ENCODE measurements around the gene SURF1. TPM values are rescaled to one million over a fixed set of nuclear protein-coding genes. Genes with fewer than 3 reads are reported as not detected.

The SURF1 gene
- total and polyA plus RNA-seq, 10 of the 15 experiments (the other 5 are each of a cell fraction or from before 2014, with no cell fraction given) = 17.9 to 46.4 (median 29.6) TPM

GRCh38 chr9:133348718-133349573, 7.3 kb downstream of the SURF1 start:
- under 1% methylated on average over 25 of the region's 25 CpGs for WGBS (ENCODE audit: insufficient coverage, insufficient replicate concordance, low lambda C conversion rate, missing lambda C conversion rate)
- Histone ChIP-seq H3K9ac (ENCODE audit: control insufficient read depth, insufficient read depth, low read length) (peak overlapping the region; percentile 98), H3K27ac (ENCODE audit: control insufficient read depth, insufficient read depth) (peak overlapping the region; percentile 96), H3K9me3 (replicated peaks; ENCODE audit: control insufficient read depth, insufficient read depth, low read length) (no peaks in the 10 kb centered on the region), H3K79me2 (ENCODE audit: control insufficient read depth, insufficient read depth, low read length) (peaks cover 47% of the 10 kb centered on the region), H3K27me3 (replicated peaks in 1 of 2; ENCODE audit: control insufficient read depth in 2 of 2, insufficient read depth in 2 of 2, low read length in 1 of 2) (no peaks in the 10 kb centered on the region), H3K4me1 (ENCODE audit: control insufficient read depth, insufficient read depth, low read length) (peaks cover 12% of the 10 kb centered on the region), H3K4me3 (peak overlapping the region; percentile 100), H3K4me2 (ENCODE audit: control insufficient read depth, insufficient read depth) (peak overlapping the region; percentile 92), H2AFZ (ENCODE audit: control insufficient read depth, low read depth, low read length) (no peak overlapping the region), H4K20me1 (ENCODE audit: control insufficient read depth, insufficient read depth) (no peaks in the 10 kb centered on the region; the same call in 1 of the 2 replicates), H3K36me3 (ENCODE audit: control insufficient read depth in 2 of 2, insufficient read depth in 2 of 2, low read length in 1 of 2) (peaks cover 33 to 46% of the 10 kb centered on the region in 2 experiments)
- RAD21 ChIA-PET (ENCODE audit: unreplicated experiment) = interaction anchor here (1.1 kb wide), 1 partner anchor 28 kb away, joined by 4 read pairs; the partner anchor contains the start of gene STKLD1
- intact Hi-C loops (cut with micrococcal nuclease; ENCODE audit: unreplicated experiment) (loop anchor here (5.0 kb wide), 1 partner anchor 128 kb away; the partner anchor contains the start of gene SLC2A6), in situ Hi-C loops (cut with MboI) (no loop called here)
- DNase-seq (ENCODE audit: low read depth, low spot score) = no peak
- SMC1A ChIA-PET (ENCODE audit: uncharacterized antibody, unreplicated experiment) = interaction anchor here (1.0 to 1.1 kb wide), 3 partner anchors 26 to 68 kb away, joined by 3 to 4 read pairs (median 4); partner anchors contain the start of gene STKLD1
- CTCF ChIA-PET = interaction anchor here (1.9 to 2.1 kb wide), 2 partner anchors 19 to 22 kb away, joined by 5 to 6 read pairs; no protein-coding TSS in a partner anchor
- POLR2A ChIA-PET = interaction anchor here (0.6 to 2.9 kb wide), 5 partner anchors 14 to 192 kb away, joined by 3 to 12 read pairs (median 8); partner anchors contain the start of genes STKLD1 and SURF6
- TF ChIP-seq ELK1 (IDR thresholded peaks at IDR 0.05; ENCODE audit: low read depth, low read length) (no peak), CUX1 (IDR thresholded peaks at IDR 0.05; ENCODE audit: insufficient replicate concordance, low read depth, low read length) (no peak), YBX1 (IDR thresholded peaks at IDR 0.05) (no peak), SMAD1 (IDR thresholded peaks at IDR 0.05; ENCODE audit: low read depth, partially characterized antibody) (no peak), IRF5 (IDR thresholded peaks at IDR 0.05; ENCODE audit: borderline replicate concordance) (no peak), KLF5 (IDR thresholded peaks at IDR 0.05; ENCODE audit: partially characterized antibody) (no peak)
- BruUV-seq (replicated peaks) = TSS peak; percentile 79
- ATAC-seq = no peak
- no peak for FAIRE-seq
